HepG2 (cell line): ENCODE data around the gene RGS19. TPM values are rescaled to one million over a fixed set of nuclear protein-coding genes. Genes with fewer than 3 reads are reported as not detected.

ENCODE experiments used
- ADNP ChIP-seq: sonication (generic); formaldehyde crosslinking; IDR thresholded peaks from 2 replicates; pipeline ENCODE4 v1.4.0; 2020; ENCODE audit warnings: missing genetic modification reagents
- BHLHE40 ChIP-seq: IDR thresholded peaks from 2 replicates; pipeline ENCODE4 v1.6.1; 2011; ENCODE audit warnings: low read length, improper control_type of control experiment
- CBFB ChIP-seq: sonication (generic); formaldehyde crosslinking; IDR thresholded peaks from 2 replicates; pipeline ENCODE4 v1.4.0; 2020; ENCODE audit warnings: missing genetic modification reagents
- CREB3 ChIP-seq: sonication (generic); formaldehyde crosslinking; IDR thresholded peaks from 2 replicates; pipeline ENCODE4 v1.5.0; 2020; ENCODE audit warnings: missing genetic modification reagents
- ELK4 ChIP-seq: sonication (generic); formaldehyde crosslinking; IDR thresholded peaks from 2 replicates; pipeline ENCODE4 v1.9.0; 2021; ENCODE audit warnings: missing genetic modification reagents, borderline replicate concordance
- HMGA1 ChIP-seq: sonication (generic); formaldehyde crosslinking; conservative IDR thresholded peaks from 2 replicates; pipeline ENCODE4 v1.4.0; 2020; ENCODE audit warnings: missing genetic modification reagents
- IKZF1 ChIP-seq: fragments of 450-650 bp; IDR thresholded peaks from 2 replicates; pipeline ENCODE4 v1.7.1; 2016
- KLF13 ChIP-seq: sonication (generic); formaldehyde crosslinking; IDR thresholded peaks from 2 replicates; pipeline ENCODE4 v1.4.0; 2020; ENCODE audit warnings: mild to moderate bottlenecking, missing genetic modification reagents
- LCORL ChIP-seq, 2 experiments: fragments of 450-650 bp in 1 of 2; sonication (generic) in 1 of 2; formaldehyde crosslinking in 1 of 2; IDR thresholded peaks; 2 replicates each; pipeline versions ENCODE4 v1.5.0 to v1.6.1; 2017 to 2020; ENCODE audit warnings: antibody characterized with exemption in 1 of 2, missing genetic modification reagents in 1 of 2
- SP140L ChIP-seq: sonication (generic); formaldehyde crosslinking; IDR thresholded peaks from 2 replicates; pipeline ENCODE4 v1.4.0; 2020; ENCODE audit warnings: missing genetic modification reagents, borderline replicate concordance
- SRY ChIP-seq: sonication (generic); formaldehyde crosslinking; IDR thresholded peaks from 2 replicates; pipeline ENCODE4 v1.8.0; 2022; ENCODE audit warnings: mild to moderate bottlenecking, missing genetic modification reagents
- TGIF2 ChIP-seq: IDR thresholded peaks from 2 replicates; pipeline ENCODE4 v1.6.1; 2016; ENCODE audit warnings: control low read depth, missing compliant biosample characterization
- U2AF2 ChIP-seq: fragments of 200-400 bp; formaldehyde crosslinking; IDR thresholded peaks from 2 replicates; pipeline ENCODE4 v1.6.1; 2017; ENCODE audit warnings: low read depth, mild to moderate bottlenecking, low read length
- WIZ ChIP-seq: sonication (generic); formaldehyde crosslinking; IDR thresholded peaks from 2 replicates; pipeline ENCODE4 v1.5.1; 2020; ENCODE audit warnings: mild to moderate bottlenecking, missing genetic modification reagents
- YEATS2 ChIP-seq: sonication (generic); formaldehyde crosslinking; IDR thresholded peaks from 2 replicates; pipeline ENCODE4 v1.4.0; 2020; ENCODE audit warnings: missing genetic modification reagents, borderline replicate concordance
- ZKSCAN1 ChIP-seq: fragments of 150-350 bp; IDR thresholded peaks from 2 replicates; pipeline ENCODE4 v1.6.1; 2014; ENCODE audit warnings: low read length
- ZMYM2 ChIP-seq: sonication (generic); formaldehyde crosslinking; IDR thresholded peaks from 2 replicates; pipeline ENCODE4 v1.8.0; 2022; ENCODE audit warnings: mild to moderate bottlenecking, missing genetic modification reagents
- ZNF235 ChIP-seq: sonication (generic); formaldehyde crosslinking; IDR thresholded peaks from 2 replicates; pipeline ENCODE4 v1.8.1; 2023; ENCODE audit warnings: mild to moderate bottlenecking, missing genetic modification reagents, borderline replicate concordance
- ZNF280D ChIP-seq: sonication (generic); formaldehyde crosslinking; IDR thresholded peaks from 2 replicates; pipeline ENCODE4 v1.5.1; 2020; ENCODE audit warnings: mild to moderate bottlenecking, missing genetic modification reagents
- ZNF7 ChIP-seq: IDR thresholded peaks from 2 replicates; pipeline ENCODE4 v1.6.1; 2016; ENCODE audit warnings: missing biosample characterization, missing genetic modification reagents
- ZNF749 ChIP-seq: sonication (generic); formaldehyde crosslinking; IDR thresholded peaks from 2 replicates; pipeline ENCODE4 v1.8.0; 2022; ENCODE audit warnings: mild to moderate bottlenecking, missing genetic modification reagents, moderate library complexity, borderline replicate concordance
- polyA plus RNA-seq, 8 experiments: library from polyadenylated mRNA; depleted of rRNA in 3 of 8; stranded (reverse) in 7 of 8; unstranded in 1 of 8; fragments of >200 nt; fragmentation: Illumina TruSeq in 4 of 8; extraction: Trizol in 4 of 8; gene quantifications; 2 replicates each; pipeline versions ENCODE4 v1.2.1 to v1.2.3, GENCODE V29; 2011 to 2016; ENCODE audit warnings: low read depth in 4 of 8, missing spikeins in 1 of 8, mixed read lengths in 1 of 8; ENCODE audit not compliant: insufficient read depth in 1 of 8
- total RNA-seq, 5 experiments: library from RNA; depleted of rRNA; stranded (reverse); fragments of >200 nt; fragmentation: Illumina TruSeq; extraction: Trizol; gene quantifications; 2 replicates each; pipeline ENCODE4 v1.2.3, GENCODE V29; 2016; ENCODE audit warnings: low read depth in 1 of 5
- TF ChIP-seq, protein P1 (sequence below): sonication (generic); formaldehyde crosslinking; IDR thresholded peaks from 2 replicates; pipeline ENCODE4 v1.4.0; 2020; ENCODE audit warnings: missing genetic modification reagents, borderline replicate concordance

RGS19 gene
- total and polyA plus RNA-seq, 2 of the 13 experiments (the other 11 are each of a cell fraction or from before 2014, with no cell fraction given) = 10.7 to 11.9 TPM

DNA sequence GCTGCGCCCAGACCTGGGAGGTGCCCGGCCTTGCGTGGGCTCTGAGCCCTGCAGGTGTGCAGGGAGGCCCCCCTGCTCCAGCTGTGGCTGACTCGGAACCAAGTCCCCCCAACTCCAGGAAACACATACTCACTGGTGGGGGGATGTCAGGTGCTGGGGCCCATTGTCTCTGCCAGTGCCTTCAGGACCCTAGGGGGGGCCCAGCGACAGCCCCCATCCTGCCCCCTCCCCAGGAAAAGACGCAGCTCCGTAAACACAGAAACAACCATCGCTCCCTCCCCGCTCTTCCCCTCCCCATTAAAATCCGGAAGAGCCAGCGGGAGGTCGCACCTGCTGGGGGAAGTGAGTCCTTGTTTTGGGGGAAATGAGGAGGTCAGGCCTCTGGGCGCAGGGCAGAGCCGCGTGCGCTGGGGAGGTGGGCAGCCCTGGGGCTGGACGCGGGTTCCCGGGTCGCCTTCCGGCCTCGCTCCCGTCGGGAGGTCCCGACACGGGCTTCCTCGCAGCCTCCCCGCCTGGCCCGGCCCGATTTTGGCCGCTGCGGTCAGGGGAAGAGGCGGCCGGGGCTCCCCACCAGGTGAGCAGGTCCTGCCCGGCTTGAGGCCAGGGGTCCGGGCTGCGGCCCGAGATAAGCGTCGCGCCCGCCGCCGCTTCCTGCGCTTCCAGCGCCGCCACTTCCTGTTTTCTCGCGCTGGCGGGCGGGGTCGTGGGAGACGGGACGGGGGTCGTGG is 37.1 kb downstream of the RGS19 start (continued):
- TF ChIP-seq ZNF749 (CRISPR knock-in tag) = peak; percentile 72; the same call in 1 of the 2 replicates
- peak; percentile 78; the same call in 1 of the 2 replicates for TF ChIP-seq CBFB (CRISPR knock-in tag)
- TF ChIP-seq SRY = peak; percentile 77; the same call in 1 of the 2 replicates
- peak; percentile 86 for TF ChIP-seq WIZ (CRISPR knock-in tag)
- TF ChIP-seq BHLHE40 = no peak
- TF ChIP-seq TGIF2 (CRISPR knock-in tag) = 0 out of 2 replicates have a peak, but pooled peaks have one; percentile 33
- TF ChIP-seq ADNP (CRISPR knock-in tag) = no peak
- TF ChIP-seq U2AF2 = no peak
- no peak for TF ChIP-seq LCORL (IDR thresholded peaks at IDR 0.05)
- TF ChIP-seq LCORL (CRISPR knock-in tag; IDR thresholded peaks at IDR 0.05) = peak; percentile 73; the same call in 1 of the 2 replicates
- TF ChIP-seq HMGA1 (CRISPR knock-in tag) = no peak
- TF ChIP-seq ZNF235 (CRISPR knock-in tag) = no peak; the same call in 1 of the 2 replicates
- TF ChIP-seq ZMYM2 (CRISPR knock-in tag) = no peak
- no peak for TF ChIP-seq ELK4 (CRISPR knock-in tag)
- TF ChIP-seq CREB3 (CRISPR knock-in tag) = peak; percentile 58; the same call in 1 of the 2 replicates
- TF ChIP-seq SP140L (CRISPR knock-in tag) = no peak
- no peak for TF ChIP-seq IKZF1
- TF ChIP-seq, protein P1, sequence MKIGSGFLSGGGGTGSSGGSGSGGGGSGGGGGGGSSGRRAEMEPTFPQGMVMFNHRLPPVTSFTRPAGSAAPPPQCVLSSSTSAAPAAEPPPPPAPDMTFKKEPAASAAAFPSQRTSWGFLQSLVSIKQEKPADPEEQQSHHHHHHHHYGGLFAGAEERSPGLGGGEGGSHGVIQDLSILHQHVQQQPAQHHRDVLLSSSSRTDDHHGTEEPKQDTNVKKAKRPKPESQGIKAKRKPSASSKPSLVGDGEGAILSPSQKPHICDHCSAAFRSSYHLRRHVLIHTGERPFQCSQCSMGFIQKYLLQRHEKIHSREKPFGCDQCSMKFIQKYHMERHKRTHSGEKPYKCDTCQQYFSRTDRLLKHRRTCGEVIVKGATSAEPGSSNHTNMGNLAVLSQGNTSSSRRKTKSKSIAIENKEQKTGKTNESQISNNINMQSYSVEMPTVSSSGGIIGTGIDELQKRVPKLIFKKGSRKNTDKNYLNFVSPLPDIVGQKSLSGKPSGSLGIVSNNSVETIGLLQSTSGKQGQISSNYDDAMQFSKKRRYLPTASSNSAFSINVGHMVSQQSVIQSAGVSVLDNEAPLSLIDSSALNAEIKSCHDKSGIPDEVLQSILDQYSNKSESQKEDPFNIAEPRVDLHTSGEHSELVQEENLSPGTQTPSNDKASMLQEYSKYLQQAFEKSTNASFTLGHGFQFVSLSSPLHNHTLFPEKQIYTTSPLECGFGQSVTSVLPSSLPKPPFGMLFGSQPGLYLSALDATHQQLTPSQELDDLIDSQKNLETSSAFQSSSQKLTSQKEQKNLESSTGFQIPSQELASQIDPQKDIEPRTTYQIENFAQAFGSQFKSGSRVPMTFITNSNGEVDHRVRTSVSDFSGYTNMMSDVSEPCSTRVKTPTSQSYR (CRISPR knock-in tag) = peak; percentile 29; the same call in 1 of the 2 replicates
- peak; percentile 66 for TF ChIP-seq ZNF280D (CRISPR knock-in tag)
- no peak; the same call in 1 of the 2 replicates for TF ChIP-seq YEATS2 (CRISPR knock-in tag)
- TF ChIP-seq ZKSCAN1 = no peak
- TF ChIP-seq ZNF7 (CRISPR knock-in tag) = no peak
- 0 out of 2 replicates have a peak, but pooled peaks have one; percentile 38 for TF ChIP-seq KLF13
